CD1c-positive myeloid dendritic cell (primary cell): ENCODE data around the gene IL23R.

ENCODE experiments used
- DNase-seq: peaks from one replicate; pipeline ENCODE4 v3.0.0-alpha.2; 2016; ENCODE audit errors: extremely low spot score

The IL23R gene

DNA sequence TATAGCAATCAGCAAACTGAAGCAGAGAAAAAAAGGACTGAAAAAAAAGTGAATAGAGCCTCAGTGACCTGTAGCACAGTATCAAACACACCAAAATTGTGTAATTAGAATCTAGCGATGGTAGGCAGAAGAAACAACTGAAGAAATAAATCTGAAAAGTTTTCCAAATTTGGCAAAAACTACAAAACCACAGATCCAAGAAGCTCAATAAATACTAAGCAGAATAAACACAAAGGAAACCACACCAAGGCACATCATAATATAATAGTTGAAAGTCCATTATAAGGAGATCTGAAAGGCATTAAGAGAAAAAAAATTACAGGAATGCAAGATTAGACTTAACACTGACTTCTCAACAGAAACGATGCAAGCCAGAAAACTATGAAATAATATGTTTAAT, 134.3 kb downstream of the IL23R start:
- no peak for DNase-seq

DNA sequence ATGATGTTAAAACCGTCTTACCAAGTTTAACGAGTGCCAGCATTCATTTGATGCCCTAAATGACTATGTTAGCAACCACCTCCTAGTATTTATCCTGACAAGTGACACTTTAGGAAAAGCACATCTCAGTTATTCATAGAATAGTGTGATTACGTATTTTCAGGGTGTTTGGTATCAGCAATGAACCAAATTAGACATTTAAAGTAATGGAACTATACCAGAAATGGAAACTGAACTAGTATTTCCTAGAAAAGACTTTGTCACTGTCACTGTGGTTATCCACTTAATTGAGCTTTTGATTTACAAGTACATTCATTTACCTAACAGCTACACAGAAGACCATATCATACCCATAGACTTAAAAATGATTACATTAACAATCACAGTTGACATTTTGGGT, 137.8 kb downstream of the IL23R start:
- DNase-seq = no peak

GRCh38 chr1:67306547-67306946, 140.3 kb downstream of the IL23R start:
- no peak for DNase-seq

DNA sequence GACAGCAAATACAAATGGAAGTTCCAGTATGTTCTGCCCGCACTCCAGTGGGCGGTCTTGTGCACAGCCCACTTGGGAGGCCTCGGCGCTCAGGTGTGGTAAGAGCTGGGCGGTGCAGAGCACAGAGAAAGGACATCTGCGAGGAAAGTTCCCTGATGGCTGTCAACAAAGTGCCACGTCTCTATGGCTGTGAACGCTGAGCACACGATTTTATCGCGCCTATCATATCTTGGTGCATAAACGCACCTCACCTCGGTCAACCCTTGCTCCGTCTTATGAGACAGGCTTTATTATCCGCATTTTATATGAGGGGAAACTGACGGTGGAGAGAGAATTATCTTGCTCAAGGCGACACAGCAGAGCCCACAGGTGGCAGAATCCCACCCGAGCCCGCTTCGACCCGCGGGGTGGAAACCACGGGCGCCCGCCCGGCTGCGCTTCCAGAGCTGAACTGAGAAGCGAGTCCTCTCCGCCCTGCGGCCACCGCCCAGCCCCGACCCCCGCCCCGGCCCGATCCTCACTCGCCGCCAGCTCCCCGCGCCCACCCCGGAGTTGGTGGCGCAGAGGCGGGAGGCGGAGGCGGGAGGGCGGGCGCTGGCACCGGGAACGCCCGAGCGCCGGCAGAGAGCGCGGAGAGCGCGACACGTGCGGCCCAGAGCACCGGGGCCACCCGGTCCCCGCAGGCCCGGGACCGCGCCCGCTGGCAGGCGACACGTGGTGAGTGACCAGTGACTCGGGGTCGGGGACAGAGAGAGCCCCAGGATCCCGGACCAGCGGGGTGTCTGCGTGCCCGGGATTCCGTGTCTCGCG, 141.2 kb downstream of the IL23R start, which contains the start of gene IL12RB2:
Gene IL12RB2, plus strand, starts transcription at position 623 of the 810 bp plus-strand sequence. CDS start 12,496 bp downstream, outside the sequence.
- DNase-seq = peak; percentile 15

DNA sequence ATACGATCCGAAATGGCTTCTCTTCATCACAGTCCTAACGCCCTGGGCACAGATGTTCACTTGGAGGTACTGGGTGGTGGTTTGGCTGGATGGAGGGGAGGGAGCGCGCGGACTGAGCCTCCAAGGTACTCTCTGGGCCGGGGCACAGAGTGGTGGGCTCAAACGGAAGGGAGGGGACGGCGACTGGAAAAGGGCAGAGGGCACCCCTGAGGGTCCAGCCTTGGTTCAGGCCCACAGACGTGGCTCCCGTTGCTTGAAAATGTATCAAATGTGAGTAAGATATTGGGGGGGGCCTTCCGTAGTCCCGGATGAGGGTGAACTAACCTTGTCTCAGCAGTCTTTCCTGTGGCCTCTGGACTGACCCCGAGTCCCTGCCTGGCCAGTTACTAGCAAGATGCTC, 141.9 kb downstream of the IL23R start:
- no peak for DNase-seq
